ENCODE data around the gene SLC19A3.
"Not testable (repeated sequence)": the region's sequence is repeated elsewhere in the genome, so short reads cannot be mapped to it uniquely, and the experiment has no call there.

The SLC19A3 gene

GRCh38 chr2:227684258-227684657, 33.6 kb downstream of the SLC19A3 start:
- DNase-seq (ENCODE audit: low spot score): no peak
- Histone ChIP-seq H3K36me3 (ENCODE audit: low read depth) (no peaks in the 10 kb centered on the region), H3K27ac (ENCODE audit: poor library complexity, severe bottlenecking) (no peak overlapping the region), H3K9me3 (ENCODE audit: severe bottlenecking) (no peaks in the 10 kb centered on the region), H3K27me3 (ENCODE audit: insufficient read depth, poor library complexity, severe bottlenecking) (peaks cover 3% of the 10 kb centered on the region), H3K4me1 (ENCODE audit: insufficient read depth, poor library complexity, severe bottlenecking) (no peaks in the 10 kb centered on the region), H3K4me3 (ENCODE audit: severe bottlenecking) (no peak overlapping the region)
- TF ChIP-seq CTCF (IDR thresholded peaks at IDR 0.05; ENCODE audit: poor library complexity, severe bottlenecking): no peak
- no peak for ATAC-seq (ENCODE audit: low read depth)

- Histone ChIP-seq H3K27me3 (ENCODE audit: insufficient read depth, poor library complexity, severe bottlenecking) (no peaks in the 10 kb centered on the region), H3K4me1 (ENCODE audit: insufficient read depth, poor library complexity, severe bottlenecking) (no peaks in the 10 kb centered on the region), H3K36me3 (ENCODE audit: low read depth) (no peaks in the 10 kb centered on the region), H3K27ac (ENCODE audit: poor library complexity, severe bottlenecking) (no peak overlapping the region), H3K4me3 (ENCODE audit: severe bottlenecking) (no peak overlapping the region), H3K9me3 (ENCODE audit: severe bottlenecking) (no peaks in the 10 kb centered on the region)
- TF ChIP-seq CTCF (IDR thresholded peaks at IDR 0.05; ENCODE audit: poor library complexity, severe bottlenecking): no peak
- DNase-seq (ENCODE audit: low spot score) (no peak), ATAC-seq (ENCODE audit: low read depth) (no peak)
These were observed 39.9 kb downstream of the SLC19A3 start for GRCh38 chr2:227677928-227678327.

- Histone ChIP-seq H3K4me3 (ENCODE audit: severe bottlenecking) (no peak overlapping the region), H3K4me1 (ENCODE audit: insufficient read depth, poor library complexity, severe bottlenecking) (no peaks in the 10 kb centered on the region), H3K27me3 (ENCODE audit: insufficient read depth, poor library complexity, severe bottlenecking) (no peaks in the 10 kb centered on the region), H3K36me3 (ENCODE audit: low read depth) (no peaks in the 10 kb centered on the region), H3K9me3 (ENCODE audit: severe bottlenecking) (no peaks in the 10 kb centered on the region), H3K27ac (ENCODE audit: poor library complexity, severe bottlenecking) (no peak overlapping the region)
- DNase-seq (ENCODE audit: low spot score): no peak
- ATAC-seq (ENCODE audit: low read depth): no peak
- no peak for TF ChIP-seq CTCF (IDR thresholded peaks at IDR 0.05; ENCODE audit: poor library complexity, severe bottlenecking)
These were observed 43.3 kb downstream of the SLC19A3 start for GRCh38 chr2:227674485-227674884.

- not testable (repeated sequence) for ATAC-seq (ENCODE audit: low read depth); H3K27ac ChIP-seq (ENCODE audit: poor library complexity, severe bottlenecking); DNase-seq (ENCODE audit: low spot score); H3K36me3 ChIP-seq (ENCODE audit: low read depth); H3K4me3 ChIP-seq (ENCODE audit: severe bottlenecking); H3K27me3 ChIP-seq (ENCODE audit: insufficient read depth, poor library complexity, severe bottlenecking); H3K9me3 ChIP-seq (ENCODE audit: severe bottlenecking); H3K4me1 ChIP-seq (ENCODE audit: insufficient read depth, poor library complexity, severe bottlenecking)
These were observed 44.2 kb downstream of the SLC19A3 start for GRCh38 chr2:227673620-227674019.

GRCh38 chr2:227671170-227671905, 46.5 kb downstream of the SLC19A3 start:
- Histone ChIP-seq H3K4me1 (ENCODE audit: insufficient read depth, poor library complexity, severe bottlenecking) (no peaks in the 10 kb centered on the region), H3K4me3 (ENCODE audit: severe bottlenecking) (no peak overlapping the region), H3K36me3 (ENCODE audit: low read depth) (no peaks in the 10 kb centered on the region), H3K9me3 (ENCODE audit: severe bottlenecking) (no peaks in the 10 kb centered on the region), H3K27me3 (ENCODE audit: insufficient read depth, poor library complexity, severe bottlenecking) (no peaks in the 10 kb centered on the region), H3K27ac (ENCODE audit: poor library complexity, severe bottlenecking) (no peak overlapping the region)
- no peak for TF ChIP-seq CTCF (IDR thresholded peaks at IDR 0.05; ENCODE audit: poor library complexity, severe bottlenecking)
- no peak for ATAC-seq (ENCODE audit: low read depth)
- DNase-seq (ENCODE audit: low spot score): no peak

GRCh38 chr2:227666631-227667170, 51.1 kb downstream of the SLC19A3 start, which contains the start of gene SCYGR5:
Gene SCYGR5 (plus strand): TSS chr2:227666804. CDS start chr2:227666804, 0 bp downstream.
- not testable (repeated sequence) for DNase-seq (ENCODE audit: low spot score); H3K27ac ChIP-seq (ENCODE audit: poor library complexity, severe bottlenecking); H3K4me1 ChIP-seq (ENCODE audit: insufficient read depth, poor library complexity, severe bottlenecking); H3K36me3 ChIP-seq (ENCODE audit: low read depth); H3K4me3 ChIP-seq (ENCODE audit: severe bottlenecking); H3K9me3 ChIP-seq (ENCODE audit: severe bottlenecking); H3K27me3 ChIP-seq (ENCODE audit: insufficient read depth, poor library complexity, severe bottlenecking); ATAC-seq (ENCODE audit: low read depth)
